GM19025 (cell line): Measurements from ENCODE around the gene POLD1.

Source experiments
- ATAC-seq: cut with Tn5 transposase; IDR thresholded peaks from one replicate; pipeline ENCODE4 v1.9.1; 2021; ENCODE audit warnings: mild to moderate bottlenecking, low read depth, moderate library complexity; ENCODE audit not compliant: unreplicated experiment

Gene POLD1

GRCh38 chr19:50461066-50461875 is 77.1 kb downstream of the POLD1 start:
- ATAC-seq: no peak

- no peak for ATAC-seq
Measured at GRCh38 chr19:50462970-50463369, 78.8 kb downstream of the POLD1 start.

GRCh38 chr19:50464348-50464747 is 80.2 kb downstream of the POLD1 start:
- ATAC-seq: no peak

GRCh38 chr19:50465000-50465399 is 80.9 kb downstream of the POLD1 start:
- ATAC-seq: no peak

GRCh38 chr19:50465986-50466705 is 82.0 kb downstream of the POLD1 start:
- ATAC-seq: no peak

- no peak for ATAC-seq
Measured at GRCh38 chr19:50466706-50467039, 82.5 kb downstream of the POLD1 start.

GRCh38 chr19:50467566-50467965 is 83.4 kb downstream of the POLD1 start:
- no peak for ATAC-seq
